OCI-LY1 (cell line): Measurements from ENCODE around the gene TMEM38B.

ENCODE experiments used
- H2AFZ ChIP-seq: fragments of 200-600 bp; sonication (generic), shearing (Covaris generic); 2 replicates; pipeline ENCODE4 v1.6.0; 2014; ENCODE audit warnings: antibody characterized with exemption, mild to moderate bottlenecking, low read length
- H3F3A ChIP-seq: fragments of 200-600 bp; sonication (generic), shearing (Covaris generic); 2 replicates; pipeline ENCODE4 v1.6.0; 2014; ENCODE audit warnings: mild to moderate bottlenecking, antibody characterized with exemption, low read length, moderate library complexity; ENCODE audit not compliant: insufficient read depth
- H3K27ac ChIP-seq: fragments of 200-600 bp; sonication (generic); 2 replicates; pipeline ENCODE4 v1.5.1; 2014; ENCODE audit warnings: low read length, mixed run types, mild to moderate bottlenecking, low read depth; ENCODE audit not compliant: poor library complexity, severe bottlenecking
- H3K27me3 ChIP-seq: fragments of 200-600 bp; sonication (generic); 2 replicates; pipeline ENCODE4 v1.6.0; 2014; ENCODE audit warnings: antibody characterized with exemption, mild to moderate bottlenecking, low read length, moderate library complexity; ENCODE audit not compliant: insufficient read depth
- H3K36me3 ChIP-seq: fragments of 200-600 bp; sonication (generic); 2 replicates; pipeline ENCODE4 v1.6.1; 2014; ENCODE audit warnings: mild to moderate bottlenecking, antibody characterized with exemption, low read length, moderate library complexity, mixed read lengths; ENCODE audit not compliant: insufficient read depth
- H3K4me1 ChIP-seq: fragments of 200-600 bp; sonication (generic); 2 replicates; pipeline ENCODE4 v1.5.1; 2014; ENCODE audit warnings: mild to moderate bottlenecking, low read length, moderate library complexity; ENCODE audit not compliant: insufficient read depth, severe bottlenecking
- H3K4me2 ChIP-seq: fragments of 200-600 bp; sonication (generic), shearing (Covaris generic); 2 replicates; pipeline ENCODE4 v1.6.1; 2014; ENCODE audit warnings: low read length
- H3K4me3 ChIP-seq: fragments of 200-600 bp; sonication (generic); 2 replicates; pipeline ENCODE4 v1.5.1; 2014; ENCODE audit warnings: low read length, low read depth, mild to moderate bottlenecking, mixed read lengths; ENCODE audit not compliant: poor library complexity, severe bottlenecking
- H3K79me2 ChIP-seq: fragments of 200-600 bp; shearing (Covaris generic); 2 replicates; pipeline ENCODE4 v1.6.1; 2016; ENCODE audit warnings: mixed run types, low read length, mixed read lengths; ENCODE audit not compliant: insufficient read depth
- H3K9ac ChIP-seq: fragments of 200-600 bp; sonication (generic), shearing (Covaris generic); 2 replicates; pipeline ENCODE4 v1.6.1; 2014; ENCODE audit warnings: mild to moderate bottlenecking, low read length, mixed read lengths
- H3K9me2 ChIP-seq: fragments of 200-600 bp; sonication (generic), shearing (Covaris generic); 2 replicates; pipeline ENCODE4 v1.6.1; 2014; ENCODE audit warnings: low read depth, mild to moderate bottlenecking, low read length, mixed read lengths
- H3K9me3 ChIP-seq: fragments of 200-600 bp; shearing (Covaris generic); 2 replicates; pipeline ENCODE4 v1.6.1; 2014; ENCODE audit warnings: low read length, mixed read lengths
- H4K20me1 ChIP-seq: fragments of 200-600 bp; sonication (generic), shearing (Covaris generic); 2 replicates; pipeline ENCODE4 v1.6.0; 2016; ENCODE audit warnings: mild to moderate bottlenecking, low read length; ENCODE audit not compliant: insufficient read depth
- CTCF ChIP-seq: fragments of 200-600 bp; sonication (generic), shearing (Covaris generic); IDR thresholded peaks from 2 replicates; pipeline ENCODE4 v1.5.1; 2017; ENCODE audit warnings: mild to moderate bottlenecking, antibody characterized with exemption, low read length, moderate library complexity, mixed read lengths
- EZH2 ChIP-seq: fragments of 200-600 bp; sonication (generic), shearing (Covaris generic); IDR thresholded peaks from 2 replicates; pipeline ENCODE4 v1.8.0; 2017; ENCODE audit warnings: borderline replicate concordance, mixed run types, mild to moderate bottlenecking, antibody characterized with exemption, low read length, moderate library complexity, mixed read lengths

The TMEM38B gene

GRCh38 chr9:105670315-105670714 is 24.0 kb upstream of the TMEM38B start:
- no peak overlapping the region for H3K4me2 ChIP-seq
- TF ChIP-seq CTCF (no peak), EZH2 (no peak)
- no peak overlapping the region for H2AFZ ChIP-seq
- no peak overlapping the region for H3K27ac ChIP-seq
- no peaks in the 10 kb centered on the region for H3K9me3 ChIP-seq
- no peak overlapping the region for H3K9ac ChIP-seq
- H3F3A ChIP-seq: no peaks in the 10 kb centered on the region
- no peaks in the 10 kb centered on the region for H4K20me1 ChIP-seq
- no peaks in the 10 kb centered on the region for H3K36me3 ChIP-seq
- no peaks in the 10 kb centered on the region for H3K27me3 ChIP-seq
- H3K9me2 ChIP-seq: no peaks in the 10 kb centered on the region
- H3K4me3 ChIP-seq: no peak overlapping the region
- no peaks in the 10 kb centered on the region for H3K79me2 ChIP-seq
- H3K4me1 ChIP-seq: peaks cover 10% of the 10 kb centered on the region

- Histone ChIP-seq H2AFZ (no peak overlapping the region), H3K9me2 (no peaks in the 10 kb centered on the region), H3K9me3 (no peaks in the 10 kb centered on the region), H3K4me3 (no peak overlapping the region), H3K4me1 (peaks cover 10% of the 10 kb centered on the region), H3F3A (no peaks in the 10 kb centered on the region), H3K9ac (no peak overlapping the region), H3K27me3 (no peaks in the 10 kb centered on the region), H3K27ac (no peak overlapping the region), H3K79me2 (no peaks in the 10 kb centered on the region), H3K36me3 (no peaks in the 10 kb centered on the region), H3K4me2 (no peak overlapping the region), H4K20me1 (no peaks in the 10 kb centered on the region)
- TF ChIP-seq CTCF (no peak), EZH2 (no peak)
Observed at GRCh38 chr9:105670775-105671174, 23.6 kb upstream of the TMEM38B start.

GRCh38 chr9:105672711-105673234 is 21.6 kb upstream of the TMEM38B start:
- H4K20me1 ChIP-seq: no peaks in the 10 kb centered on the region
- no peak overlapping the region for H3K4me3 ChIP-seq
- peaks cover 10% of the 10 kb centered on the region for H3K4me1 ChIP-seq
- H3K27me3 ChIP-seq: no peaks in the 10 kb centered on the region
- H3K36me3 ChIP-seq: no peaks in the 10 kb centered on the region
- no peaks in the 10 kb centered on the region for H3K79me2 ChIP-seq
- TF ChIP-seq EZH2 (no peak), CTCF (no peak)
- H3F3A ChIP-seq: no peaks in the 10 kb centered on the region
- no peaks in the 10 kb centered on the region for H3K9me3 ChIP-seq
- peak overlapping the region; percentile 34; the same call in 1 of the 2 replicates for H2AFZ ChIP-seq
- H3K9ac ChIP-seq: no peak overlapping the region
- H3K27ac ChIP-seq: no peak overlapping the region
- peak overlapping the region; percentile 5; the same call in 1 of the 2 replicates for H3K4me2 ChIP-seq
- H3K9me2 ChIP-seq: no peaks in the 10 kb centered on the region
